HG02884 (cell line): ENCODE results near the gene TNS2.

Experiments used
- ATAC-seq: cut with Tn5 transposase; IDR thresholded peaks from one replicate; pipeline ENCODE4 v1.9.1; 2021; ENCODE audit warnings: mild to moderate bottlenecking, moderate library complexity; ENCODE audit not compliant: unreplicated experiment

Gene TNS2

DNA sequence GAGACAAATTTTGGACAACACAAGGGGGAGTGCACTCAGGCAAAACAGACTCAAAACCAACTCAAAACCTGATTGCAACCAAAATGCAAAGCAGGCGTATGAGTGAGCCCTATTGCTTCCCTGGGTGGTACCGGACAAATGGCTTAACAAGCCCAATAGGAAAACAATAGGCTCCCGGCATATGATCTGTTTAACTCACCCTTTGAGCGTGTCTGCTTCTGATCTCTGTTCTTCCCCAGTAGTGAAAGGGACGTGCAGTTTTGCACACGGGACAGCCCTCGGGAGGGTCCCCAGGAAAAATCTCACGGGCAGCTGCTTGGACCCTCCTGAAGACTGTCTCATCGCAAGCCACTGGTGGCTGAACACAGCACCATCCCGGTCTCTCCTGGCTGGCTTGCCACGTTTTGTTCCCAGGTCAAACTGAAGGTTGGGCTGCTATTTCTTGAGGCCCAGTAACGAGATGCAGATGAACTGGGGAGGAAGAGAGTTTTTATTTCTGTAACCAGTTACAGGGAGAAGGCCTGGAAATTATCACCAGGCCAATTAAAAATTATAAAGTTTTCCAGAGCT, 63.4 kb downstream of the TNS2 start:
- no peak for ATAC-seq

DNA sequence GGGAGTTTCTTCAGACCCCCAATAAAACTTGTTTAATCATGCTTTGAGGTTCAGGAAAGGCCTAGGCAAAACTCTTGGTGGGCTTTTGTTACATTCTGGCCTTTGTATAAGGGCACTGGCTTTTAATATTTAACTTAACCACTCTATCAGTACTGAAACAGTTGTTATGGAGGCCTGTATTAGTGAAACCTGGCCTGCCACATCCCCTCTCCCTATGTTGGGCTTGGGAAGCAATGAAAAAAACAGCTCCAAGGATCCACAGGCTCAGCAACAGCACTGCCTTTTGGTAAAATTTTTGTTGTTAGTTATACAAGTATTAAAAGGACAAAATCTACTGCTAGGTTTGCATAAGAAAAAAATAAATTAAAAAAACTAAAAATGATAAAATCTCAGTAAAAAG, 64.1 kb downstream of the TNS2 start:
- ATAC-seq: no peak
